ENCODE results near the gene AMT.

AMT gene

DNA sequence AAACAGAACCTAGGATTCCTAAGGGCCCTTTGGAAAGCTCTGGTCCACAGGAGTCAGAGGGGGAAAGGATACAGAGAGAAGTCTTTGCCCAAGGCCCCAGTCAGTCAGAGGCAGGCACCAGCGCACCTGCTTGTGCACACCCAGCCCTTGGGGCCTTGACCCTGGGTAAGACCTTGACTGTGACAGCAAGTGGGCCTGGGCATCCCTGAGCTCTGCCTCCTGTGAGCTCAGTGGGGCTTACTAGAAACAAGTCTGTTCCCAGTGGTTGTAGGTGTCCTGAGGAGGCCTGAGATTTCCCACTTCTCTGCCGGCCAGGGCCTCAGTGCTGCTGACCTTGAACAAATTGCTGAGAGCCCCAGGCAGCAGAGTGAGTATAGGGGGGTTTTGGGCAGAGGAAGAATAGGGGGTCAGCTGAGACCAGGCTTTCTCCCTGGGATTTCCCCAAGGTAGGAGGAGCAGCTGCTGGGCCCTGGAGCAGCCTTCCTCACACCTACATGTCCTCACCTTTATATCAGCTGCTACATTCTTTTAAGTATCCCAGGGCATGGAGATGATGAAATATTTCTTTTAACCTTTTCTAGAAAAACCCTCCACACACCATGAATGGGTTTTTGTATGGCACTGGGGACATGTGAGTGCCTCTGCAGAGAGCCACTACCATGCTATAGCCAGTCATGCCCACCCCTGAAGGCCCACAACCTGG lies 38.1 kb upstream of the AMT start:
- no peaks in the 10 kb centered on the region for H3K27me3 ChIP-seq
- no peak overlapping the region for H3K27ac ChIP-seq
- TF ChIP-seq, protein P1, sequence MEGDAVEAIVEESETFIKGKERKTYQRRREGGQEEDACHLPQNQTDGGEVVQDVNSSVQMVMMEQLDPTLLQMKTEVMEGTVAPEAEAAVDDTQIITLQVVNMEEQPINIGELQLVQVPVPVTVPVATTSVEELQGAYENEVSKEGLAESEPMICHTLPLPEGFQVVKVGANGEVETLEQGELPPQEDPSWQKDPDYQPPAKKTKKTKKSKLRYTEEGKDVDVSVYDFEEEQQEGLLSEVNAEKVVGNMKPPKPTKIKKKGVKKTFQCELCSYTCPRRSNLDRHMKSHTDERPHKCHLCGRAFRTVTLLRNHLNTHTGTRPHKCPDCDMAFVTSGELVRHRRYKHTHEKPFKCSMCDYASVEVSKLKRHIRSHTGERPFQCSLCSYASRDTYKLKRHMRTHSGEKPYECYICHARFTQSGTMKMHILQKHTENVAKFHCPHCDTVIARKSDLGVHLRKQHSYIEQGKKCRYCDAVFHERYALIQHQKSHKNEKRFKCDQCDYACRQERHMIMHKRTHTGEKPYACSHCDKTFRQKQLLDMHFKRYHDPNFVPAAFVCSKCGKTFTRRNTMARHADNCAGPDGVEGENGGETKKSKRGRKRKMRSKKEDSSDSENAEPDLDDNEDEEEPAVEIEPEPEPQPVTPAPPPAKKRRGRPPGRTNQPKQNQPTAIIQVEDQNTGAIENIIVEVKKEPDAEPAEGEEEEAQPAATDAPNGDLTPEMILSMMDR (IDR thresholded peaks at IDR 0.05): no peak

DNA sequence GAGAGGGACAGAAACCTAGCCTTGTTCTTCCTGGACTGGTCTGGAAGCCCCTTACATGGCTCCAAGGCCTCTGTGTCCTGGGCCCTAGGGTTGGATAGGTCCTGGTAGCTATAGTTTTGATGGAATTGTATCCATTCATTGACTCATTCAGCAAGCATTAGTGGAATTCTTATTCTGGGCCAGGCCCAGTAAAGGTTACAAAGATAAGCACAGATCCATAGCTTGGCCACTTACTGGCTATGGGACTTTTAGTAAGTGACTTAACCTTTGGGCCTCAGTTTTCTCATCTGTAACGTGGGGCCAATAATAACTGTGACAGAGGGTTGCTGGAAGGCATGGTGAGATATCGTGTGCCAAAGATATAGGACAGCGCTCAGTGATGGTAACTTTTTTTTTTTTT lies 34.2 kb upstream of the AMT start:
- Histone ChIP-seq H3K4me3 (ENCODE audit: low read depth in 1 of 2, low read length in 1 of 2) (no peak overlapping the region), H3K9me3 (no peaks in the 10 kb centered on the region), H3K27ac (no peak overlapping the region), H3K4me1 (ENCODE audit: control insufficient read depth in 1 of 2, insufficient read depth in 1 of 2, low read depth in 1 of 2, low read length in 1 of 2) (no peaks in the 10 kb centered on the region), H3K27me3 (no peaks in the 10 kb centered on the region), H3K36me3 (no peaks in the 10 kb centered on the region)
- TF ChIP-seq, protein P1 (IDR thresholded peaks at IDR 0.05): no peak

More for the DNA sequence above, 38.1 kb upstream of the AMT start:
- H3K36me3 ChIP-seq: no peaks in the 10 kb centered on the region
- no peaks in the 10 kb centered on the region for H3K9me3 ChIP-seq
- H3K4me1 ChIP-seq (ENCODE audit: control insufficient read depth in 1 of 2, insufficient read depth in 1 of 2, low read depth in 1 of 2, low read length in 1 of 2): no peaks in the 10 kb centered on the region
- H3K4me3 ChIP-seq (ENCODE audit: low read depth in 1 of 2, low read length in 1 of 2): no peak overlapping the region

DNA sequence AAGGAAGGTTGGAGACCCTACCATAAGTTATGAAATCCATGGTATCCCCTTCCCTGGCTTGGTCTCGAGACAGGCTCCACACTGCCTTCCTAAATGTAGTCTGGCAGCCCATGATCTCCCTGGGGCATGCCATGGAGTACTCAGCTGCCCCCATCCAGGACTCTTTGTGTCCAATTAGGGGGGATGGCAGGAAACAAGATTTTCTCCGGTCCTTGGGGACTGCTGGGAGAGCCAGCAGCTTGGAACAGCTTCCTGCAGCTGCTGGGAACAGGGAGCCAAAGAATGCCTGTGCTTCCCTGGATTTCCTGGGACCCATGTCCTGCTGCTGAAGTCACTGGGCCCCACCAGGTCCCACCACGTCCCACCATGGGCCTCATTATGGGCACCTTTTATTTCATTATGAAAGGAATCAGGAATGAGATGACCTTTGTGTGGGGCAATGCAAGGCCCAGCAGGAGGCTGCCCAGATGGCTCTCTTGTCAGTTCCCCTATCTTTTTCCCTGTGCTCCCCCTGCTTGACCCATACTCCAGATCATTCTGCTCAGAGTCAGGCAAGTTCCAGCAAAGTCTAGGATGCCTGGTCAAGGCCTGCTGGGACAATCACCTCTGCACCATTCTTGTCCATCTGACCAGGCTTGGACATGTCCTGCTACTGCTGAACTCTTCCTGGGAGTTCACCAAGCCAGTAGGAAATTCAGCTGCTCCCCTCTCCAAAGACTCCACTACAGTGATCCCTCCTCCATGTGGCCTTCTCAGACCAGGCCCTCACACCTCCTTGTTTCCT lies 32.8 kb upstream of the AMT start:
- Histone ChIP-seq H3K4me3 (ENCODE audit: low read depth in 1 of 2, low read length in 1 of 2) (no peak overlapping the region), H3K36me3 (no peaks in the 10 kb centered on the region), H3K4me1 (ENCODE audit: control insufficient read depth in 1 of 2, insufficient read depth in 1 of 2, low read depth in 1 of 2, low read length in 1 of 2) (no peaks in the 10 kb centered on the region), H3K9me3 (no peaks in the 10 kb centered on the region), H3K27me3 (no peaks in the 10 kb centered on the region), H3K27ac (no peak overlapping the region)
- TF ChIP-seq, protein P1 (IDR thresholded peaks at IDR 0.05): no peak

DNA sequence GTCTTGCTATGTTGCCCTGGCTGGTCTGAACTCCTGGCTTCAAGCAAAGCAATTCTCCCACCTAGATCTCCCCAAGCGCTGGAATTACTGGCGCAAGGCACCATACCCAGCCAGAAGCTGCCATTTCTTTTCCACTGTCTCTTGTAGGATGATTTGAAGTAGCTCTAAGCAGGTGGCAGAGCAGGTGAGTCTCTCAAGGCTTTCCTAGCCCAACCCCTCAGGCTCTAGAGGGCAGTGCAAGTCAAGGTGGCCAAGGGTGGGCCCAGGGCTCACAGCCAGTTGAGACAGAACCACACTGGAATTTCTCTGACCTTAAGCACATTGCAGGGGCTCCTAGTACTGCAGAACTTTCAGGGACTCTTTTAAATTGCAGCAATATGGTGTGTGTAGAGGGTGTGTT lies 32.2 kb upstream of the AMT start:
- Histone ChIP-seq H3K4me3 (ENCODE audit: low read depth in 1 of 2, low read length in 1 of 2) (no peak overlapping the region), H3K27ac (no peak overlapping the region), H3K36me3 (no peaks in the 10 kb centered on the region), H3K27me3 (no peaks in the 10 kb centered on the region), H3K4me1 (ENCODE audit: control insufficient read depth in 1 of 2, insufficient read depth in 1 of 2, low read depth in 1 of 2, low read length in 1 of 2) (no peaks in the 10 kb centered on the region), H3K9me3 (no peaks in the 10 kb centered on the region)
- TF ChIP-seq, protein P1 (IDR thresholded peaks at IDR 0.05): no peak

DNA sequence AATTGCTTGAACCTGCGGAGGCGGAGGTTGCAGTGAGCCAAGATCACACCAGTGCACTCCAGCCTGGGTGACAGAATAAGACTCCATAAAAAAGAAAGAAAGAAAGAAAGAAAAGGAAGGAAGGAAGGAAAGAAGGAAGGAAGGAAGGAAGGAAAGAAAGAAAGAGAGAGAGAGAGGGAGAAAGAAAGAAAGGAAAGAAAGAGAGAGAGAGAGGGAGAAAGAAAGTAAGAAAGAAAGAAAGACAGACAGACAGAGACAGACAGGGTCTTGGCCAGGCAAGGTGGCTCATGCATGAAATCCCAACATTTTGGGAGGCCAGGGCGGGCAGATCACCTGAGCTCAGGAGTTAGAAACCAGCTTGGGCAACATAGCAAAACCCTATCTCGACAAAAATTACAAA lies 31.3 kb upstream of the AMT start:
- H3K27ac ChIP-seq: no peak overlapping the region
- H3K4me3 ChIP-seq (ENCODE audit: low read depth in 1 of 2, low read length in 1 of 2): no peak overlapping the region
- H3K27me3 ChIP-seq: no peaks in the 10 kb centered on the region
- TF ChIP-seq, protein P1 (IDR thresholded peaks at IDR 0.05): no peak
- H3K9me3 ChIP-seq: no peaks in the 10 kb centered on the region
- no peaks in the 10 kb centered on the region for H3K36me3 ChIP-seq
- H3K4me1 ChIP-seq (ENCODE audit: control insufficient read depth in 1 of 2, insufficient read depth in 1 of 2, low read depth in 1 of 2, low read length in 1 of 2): peaks cover 6% of the 10 kb centered on the region in 2 experiments

Data from neutrophil (primary cell).